ENCODE measurements around the gene APBA2. TPM values are rescaled to one million over a fixed set of nuclear protein-coding genes. Genes with fewer than 3 reads are reported as not detected.

APBA2 gene
- total RNA-seq, 1 experiment from 2014 or later = 0.31 TPM

DNA sequence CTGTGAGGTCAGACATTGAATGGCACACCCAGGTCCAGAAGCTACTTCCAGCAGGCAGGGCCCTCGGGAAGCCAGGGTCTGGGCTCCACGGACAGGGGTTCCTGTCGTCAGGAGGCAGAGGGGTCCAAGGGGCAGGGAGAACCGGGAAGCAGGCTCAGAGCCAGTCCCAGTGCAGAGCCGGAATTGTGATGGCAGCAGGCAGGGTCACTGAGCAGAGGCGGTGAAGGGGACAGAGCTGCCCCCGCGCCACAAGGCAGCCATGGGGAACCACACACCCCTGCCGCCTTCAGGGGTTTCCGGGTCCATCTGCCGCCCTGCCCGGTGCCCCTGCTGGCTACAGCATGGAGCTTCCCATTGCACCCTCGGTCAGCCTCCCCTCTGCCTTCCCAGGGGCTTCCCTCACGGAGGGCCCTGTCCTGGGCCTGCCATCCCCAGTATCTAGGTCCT lies 247.0 kb downstream of the APBA2 start:
- no peak overlapping the region for H3K4me3 ChIP-seq (ENCODE audit: low read depth in 2 of 2, low read length in 2 of 2)
- in situ Hi-C loops (cut with HindIII; ENCODE audit: low pct_unique_long_range_greater_than_20kb, low sequenced_read_pairs) (no loop called here), intact Hi-C loops (cut with micrococcal nuclease; ENCODE audit: unreplicated experiment) (no loop called here)
- DNase-seq (ENCODE audit: low read depth, low spot score) (no peak), ATAC-seq (no peak)
- H3K27me3 ChIP-seq (ENCODE audit: control insufficient read depth, insufficient read depth, low read length) = no peaks in the 10 kb centered on the region
- H3K36me3 ChIP-seq (ENCODE audit: control insufficient read depth, insufficient read depth, low read length) = no peaks in the 10 kb centered on the region
- no peaks in the 10 kb centered on the region for H3K4me1 ChIP-seq (ENCODE audit: control insufficient read depth, insufficient read depth, low read length)
- H3K27ac ChIP-seq (ENCODE audit: low read length) = no peak overlapping the region
- TF ChIP-seq, protein P1, sequence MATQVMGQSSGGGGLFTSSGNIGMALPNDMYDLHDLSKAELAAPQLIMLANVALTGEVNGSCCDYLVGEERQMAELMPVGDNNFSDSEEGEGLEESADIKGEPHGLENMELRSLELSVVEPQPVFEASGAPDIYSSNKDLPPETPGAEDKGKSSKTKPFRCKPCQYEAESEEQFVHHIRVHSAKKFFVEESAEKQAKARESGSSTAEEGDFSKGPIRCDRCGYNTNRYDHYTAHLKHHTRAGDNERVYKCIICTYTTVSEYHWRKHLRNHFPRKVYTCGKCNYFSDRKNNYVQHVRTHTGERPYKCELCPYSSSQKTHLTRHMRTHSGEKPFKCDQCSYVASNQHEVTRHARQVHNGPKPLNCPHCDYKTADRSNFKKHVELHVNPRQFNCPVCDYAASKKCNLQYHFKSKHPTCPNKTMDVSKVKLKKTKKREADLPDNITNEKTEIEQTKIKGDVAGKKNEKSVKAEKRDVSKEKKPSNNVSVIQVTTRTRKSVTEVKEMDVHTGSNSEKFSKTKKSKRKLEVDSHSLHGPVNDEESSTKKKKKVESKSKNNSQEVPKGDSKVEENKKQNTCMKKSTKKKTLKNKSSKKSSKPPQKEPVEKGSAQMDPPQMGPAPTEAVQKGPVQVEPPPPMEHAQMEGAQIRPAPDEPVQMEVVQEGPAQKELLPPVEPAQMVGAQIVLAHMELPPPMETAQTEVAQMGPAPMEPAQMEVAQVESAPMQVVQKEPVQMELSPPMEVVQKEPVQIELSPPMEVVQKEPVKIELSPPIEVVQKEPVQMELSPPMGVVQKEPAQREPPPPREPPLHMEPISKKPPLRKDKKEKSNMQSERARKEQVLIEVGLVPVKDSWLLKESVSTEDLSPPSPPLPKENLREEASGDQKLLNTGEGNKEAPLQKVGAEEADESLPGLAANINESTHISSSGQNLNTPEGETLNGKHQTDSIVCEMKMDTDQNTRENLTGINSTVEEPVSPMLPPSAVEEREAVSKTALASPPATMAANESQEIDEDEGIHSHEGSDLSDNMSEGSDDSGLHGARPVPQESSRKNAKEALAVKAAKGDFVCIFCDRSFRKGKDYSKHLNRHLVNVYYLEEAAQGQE (IDR thresholded peaks at IDR 0.05; ENCODE audit: insufficient read depth in 1 of 2, low read depth in 2 of 2, low read length in 1 of 2) = no peak
- TF ChIP-seq TCF7L2 (IDR thresholded peaks at IDR 0.05; ENCODE audit: low read depth, low read length) (no peak), SIN3A (IDR thresholded peaks at IDR 0.05; ENCODE audit: borderline replicate concordance, insufficient read depth, low read depth, low read length) (no peak), POLR2AphosphoS5 (IDR thresholded peaks at IDR 0.05; ENCODE audit: low read depth, low read length) (no peak)
- TF ChIP-seq, protein P2, sequence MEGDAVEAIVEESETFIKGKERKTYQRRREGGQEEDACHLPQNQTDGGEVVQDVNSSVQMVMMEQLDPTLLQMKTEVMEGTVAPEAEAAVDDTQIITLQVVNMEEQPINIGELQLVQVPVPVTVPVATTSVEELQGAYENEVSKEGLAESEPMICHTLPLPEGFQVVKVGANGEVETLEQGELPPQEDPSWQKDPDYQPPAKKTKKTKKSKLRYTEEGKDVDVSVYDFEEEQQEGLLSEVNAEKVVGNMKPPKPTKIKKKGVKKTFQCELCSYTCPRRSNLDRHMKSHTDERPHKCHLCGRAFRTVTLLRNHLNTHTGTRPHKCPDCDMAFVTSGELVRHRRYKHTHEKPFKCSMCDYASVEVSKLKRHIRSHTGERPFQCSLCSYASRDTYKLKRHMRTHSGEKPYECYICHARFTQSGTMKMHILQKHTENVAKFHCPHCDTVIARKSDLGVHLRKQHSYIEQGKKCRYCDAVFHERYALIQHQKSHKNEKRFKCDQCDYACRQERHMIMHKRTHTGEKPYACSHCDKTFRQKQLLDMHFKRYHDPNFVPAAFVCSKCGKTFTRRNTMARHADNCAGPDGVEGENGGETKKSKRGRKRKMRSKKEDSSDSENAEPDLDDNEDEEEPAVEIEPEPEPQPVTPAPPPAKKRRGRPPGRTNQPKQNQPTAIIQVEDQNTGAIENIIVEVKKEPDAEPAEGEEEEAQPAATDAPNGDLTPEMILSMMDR (IDR thresholded peaks at IDR 0.05) = no peak
- no TSS peak for BruUV-seq (replicated peaks)
- H3K9me3 ChIP-seq (ENCODE audit: control insufficient read depth, insufficient read depth, low read depth, low read length) = no peaks in the 10 kb centered on the region
- CTCF ChIA-PET = no interaction called here
- POLR2A ChIA-PET = no interaction called here

DNA sequence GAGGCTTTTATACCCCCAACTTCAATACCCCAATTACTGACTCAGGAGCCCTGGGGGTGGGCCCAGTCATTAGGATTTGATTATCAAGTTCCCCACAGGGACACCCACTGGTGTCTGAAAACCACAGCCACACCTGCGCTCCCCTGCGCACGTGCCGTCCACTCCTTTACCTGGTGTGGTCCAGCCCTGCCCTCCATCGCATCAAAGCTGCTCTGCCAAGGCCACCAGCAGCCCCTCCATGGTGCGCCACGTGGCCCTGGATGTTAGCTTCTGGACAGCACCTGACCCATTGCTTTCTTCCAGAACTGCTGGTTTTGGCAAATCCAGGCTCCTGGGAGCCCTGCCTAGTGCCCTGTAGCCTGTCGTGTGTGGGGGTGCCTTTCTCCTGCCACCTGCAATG lies 247.5 kb downstream of the APBA2 start:
- POLR2A ChIA-PET = no interaction called here
- Histone ChIP-seq H3K4me3 (ENCODE audit: low read depth in 2 of 2, low read length in 2 of 2) (no peak overlapping the region), H3K36me3 (ENCODE audit: control insufficient read depth, insufficient read depth, low read length) (no peaks in the 10 kb centered on the region), H3K9me3 (ENCODE audit: control insufficient read depth, insufficient read depth, low read depth, low read length) (no peaks in the 10 kb centered on the region), H3K27me3 (ENCODE audit: control insufficient read depth, insufficient read depth, low read length) (no peaks in the 10 kb centered on the region), H3K4me1 (ENCODE audit: control insufficient read depth, insufficient read depth, low read length) (no peaks in the 10 kb centered on the region), H3K27ac (ENCODE audit: low read length) (no peak overlapping the region)
- TF ChIP-seq, protein P1 (IDR thresholded peaks at IDR 0.05; ENCODE audit: insufficient read depth in 1 of 2, low read depth in 2 of 2, low read length in 1 of 2) = no peak
- TF ChIP-seq SIN3A (IDR thresholded peaks at IDR 0.05; ENCODE audit: borderline replicate concordance, insufficient read depth, low read depth, low read length) (no peak), TCF7L2 (IDR thresholded peaks at IDR 0.05; ENCODE audit: low read depth, low read length) (no peak), POLR2AphosphoS5 (IDR thresholded peaks at IDR 0.05; ENCODE audit: low read depth, low read length) (no peak)
- TF ChIP-seq, protein P2 (IDR thresholded peaks at IDR 0.05) = no peak
- BruUV-seq (replicated peaks) = no TSS peak
- in situ Hi-C loops (cut with HindIII; ENCODE audit: low pct_unique_long_range_greater_than_20kb, low sequenced_read_pairs) (no loop called here), intact Hi-C loops (cut with micrococcal nuclease; ENCODE audit: unreplicated experiment) (no loop called here)
- CTCF ChIA-PET = interaction anchor here (0.5 kb wide), 1 partner anchor 417 kb away, joined by 3 read pairs; no protein-coding TSS in a partner anchor
- no peak for DNase-seq (ENCODE audit: low read depth, low spot score)
- ATAC-seq = no peak
